Activated CD4-positive, alpha-beta memory T cell treated with anti-CD3 and anti-CD28 coated beads, Interleukin-2, amount 10 ng/mL, durations not matched to agents 7 days and 5 days (primary cell): ENCODE data around the gene ATIC. TPM values are rescaled to one million over a fixed set of nuclear protein-coding genes. Genes with fewer than 3 reads are reported as not detected.

ENCODE experiments used
- CTCF ChIA-PET: fragments of 350-600 bp; sonication (Branson Sonifier 250); formaldehyde crosslinking; loops from one replicate; lab custom pipeline; 2021; ENCODE audit warnings: antibody characterized with exemption, inconsistent platforms; lab: Charles Lee
- POLR2A ChIA-PET: fragments of 350-600 bp; sonication (Branson Sonifier 250); formaldehyde crosslinking; loops from one replicate; lab custom pipeline; 2021; ENCODE audit warnings: antibody characterized with exemption; lab: Charles Lee
- DNase-seq: peaks from one replicate; pipeline ENCODE4 v3.0.0-alpha.2; 2020
- H3K27ac Mint-ChIP-seq: one replicate; pipeline ENCODE4 v1.8.0; 2021; ENCODE audit warnings: mild to moderate bottlenecking, mixed read lengths
- H3K27me3 Mint-ChIP-seq: one replicate; pipeline ENCODE4 v1.8.0; 2021; ENCODE audit warnings: mixed read lengths
- H3K36me3 Mint-ChIP-seq: one replicate; pipeline ENCODE4 v1.8.0; 2021; ENCODE audit warnings: low read depth, mixed read lengths
- H3K4me1 Mint-ChIP-seq: one replicate; pipeline ENCODE4 v1.8.0; 2021; ENCODE audit warnings: mixed read lengths
- H3K4me3 Mint-ChIP-seq: one replicate; pipeline ENCODE4 v1.8.0; 2021; ENCODE audit warnings: mild to moderate bottlenecking, mixed read lengths
- H3K9me3 Mint-ChIP-seq: one replicate; pipeline ENCODE4 v1.8.0; 2021; ENCODE audit warnings: mixed read lengths
- total RNA-seq, 2 experiments: library from RNA; stranded (reverse); gene quantifications; one replicate each; pipeline ENCODE4 v1.2.3, GENCODE V29; 2021

ATIC gene
- total RNA-seq, 2 experiments from 2014 or later, result 129 to 140 TPM

DNA sequence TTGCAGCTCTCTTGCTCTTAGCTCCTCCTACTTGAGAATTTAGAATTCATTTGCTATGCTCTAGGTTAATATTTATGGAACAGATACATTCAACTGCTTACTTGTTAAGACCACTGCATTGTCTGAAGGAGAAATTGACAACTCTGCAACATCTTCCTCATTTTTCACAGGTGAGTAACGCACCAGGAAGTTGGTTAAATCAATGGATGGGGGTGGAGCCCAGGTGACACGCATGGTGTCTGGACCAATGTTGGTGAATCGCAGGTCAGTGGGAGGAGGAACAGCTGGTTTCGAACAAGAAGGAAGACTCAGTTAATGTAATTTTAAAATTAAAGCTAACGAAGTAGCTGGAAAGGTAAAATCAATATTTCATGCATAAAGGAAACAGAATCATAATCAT is 79.7 kb downstream of the ATIC start:
- DNase-seq, result no peak
- H3K27me3 Mint-ChIP-seq, result no peaks in the 10 kb centered on the region
- CTCF ChIA-PET, result interaction anchor here (1.0 kb wide), 1 partner anchor 121 kb away, joined by 3 read pairs; no protein-coding TSS in a partner anchor
- H3K4me1 Mint-ChIP-seq, result no peaks in the 10 kb centered on the region
- no peaks in the 10 kb centered on the region for H3K36me3 Mint-ChIP-seq
- POLR2A ChIA-PET, result no interaction called here
- H3K4me3 Mint-ChIP-seq, result no peak overlapping the region
- no peaks in the 10 kb centered on the region for H3K9me3 Mint-ChIP-seq
- H3K27ac Mint-ChIP-seq, result no peak overlapping the region

DNA sequence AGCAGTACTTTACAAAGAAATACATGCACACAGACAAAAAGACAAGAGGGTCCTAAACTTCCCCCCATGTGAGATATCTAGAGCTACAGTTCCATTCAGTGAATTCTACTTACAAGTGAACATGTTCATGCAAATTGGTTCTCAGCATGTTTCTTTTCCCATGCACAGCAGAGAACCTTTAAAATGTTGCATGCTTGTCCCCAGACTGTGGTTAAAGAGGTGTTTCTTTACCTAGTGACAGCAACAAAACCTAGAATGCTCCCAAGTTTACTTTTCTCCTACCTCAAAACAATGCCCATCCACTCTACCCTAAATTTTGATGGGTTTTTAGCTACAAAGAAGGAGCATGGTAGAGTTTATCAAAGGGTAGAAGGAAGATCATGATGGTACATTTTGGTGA is 80.3 kb downstream of the ATIC start:
- H3K4me1 Mint-ChIP-seq, result no peaks in the 10 kb centered on the region
- no peaks in the 10 kb centered on the region for H3K36me3 Mint-ChIP-seq
- ChIA-PET CTCF (no interaction called here), POLR2A (no interaction called here)
- H3K27me3 Mint-ChIP-seq, result no peaks in the 10 kb centered on the region
- H3K27ac Mint-ChIP-seq, result no peak overlapping the region
- H3K4me3 Mint-ChIP-seq, result no peak overlapping the region
- DNase-seq, result no peak
- no peaks in the 10 kb centered on the region for H3K9me3 Mint-ChIP-seq

DNA sequence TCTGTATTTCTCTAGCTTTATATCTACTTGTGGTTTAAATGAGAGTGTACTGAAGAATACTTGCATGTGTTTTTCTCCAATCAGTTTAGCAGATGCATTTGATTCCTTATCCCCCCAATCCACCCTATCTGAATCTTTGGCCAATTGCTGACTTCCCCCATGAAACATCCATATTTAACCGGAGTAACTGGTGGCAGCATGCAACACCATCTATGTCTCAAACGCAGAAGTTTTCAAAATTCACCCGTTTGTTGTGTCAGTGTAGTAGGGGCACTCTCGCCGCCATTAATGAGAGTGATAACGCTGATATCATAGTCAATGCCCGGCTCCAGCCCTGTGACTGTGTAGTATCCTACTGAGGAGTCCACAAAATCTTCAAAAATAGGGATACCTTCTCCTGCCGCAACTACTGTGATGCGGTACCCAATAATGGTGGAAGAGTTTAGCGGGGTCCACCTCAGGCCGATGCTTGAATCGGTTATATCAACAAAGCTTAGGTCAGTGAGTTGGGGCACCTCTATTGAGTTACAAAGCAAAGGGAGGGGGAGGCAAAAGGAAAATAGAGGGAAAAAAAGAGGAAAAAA is 80.9 kb downstream of the ATIC start:
- H3K4me3 Mint-ChIP-seq, result no peak overlapping the region
- ChIA-PET CTCF (no interaction called here), POLR2A (no interaction called here)
- no peaks in the 10 kb centered on the region for H3K27me3 Mint-ChIP-seq
- no peaks in the 10 kb centered on the region for H3K9me3 Mint-ChIP-seq
- H3K36me3 Mint-ChIP-seq, result no peaks in the 10 kb centered on the region
- H3K4me1 Mint-ChIP-seq, result no peaks in the 10 kb centered on the region
- no peak for DNase-seq
- no peak overlapping the region for H3K27ac Mint-ChIP-seq

- POLR2A ChIA-PET, result no interaction called here
- Mint-ChIP-seq H3K4me3 (no peak overlapping the region), H3K9me3 (no peaks in the 10 kb centered on the region)
Observed at GRCh38 chr2:215394102-215394805, 82.4 kb downstream of the ATIC start.

GRCh38 chr2:215395687-215396460 is 84.0 kb downstream of the ATIC start:
- no peak for DNase-seq
- no peak overlapping the region for H3K4me3 Mint-ChIP-seq
- H3K9me3 Mint-ChIP-seq, result no peaks in the 10 kb centered on the region
- ChIA-PET CTCF (no interaction called here), POLR2A (no interaction called here)
- peaks cover 4% of the 10 kb centered on the region for H3K27me3 Mint-ChIP-seq
- H3K4me1 Mint-ChIP-seq, result no peaks in the 10 kb centered on the region
- H3K27ac Mint-ChIP-seq, result no peak overlapping the region
- no peaks in the 10 kb centered on the region for H3K36me3 Mint-ChIP-seq

More at GRCh38 chr2:215394102-215394805, 82.4 kb downstream of the ATIC start:
- CTCF ChIA-PET, result no interaction called here
- Mint-ChIP-seq H3K36me3 (no peaks in the 10 kb centered on the region), H3K4me1 (no peaks in the 10 kb centered on the region), H3K27me3 (peaks cover 4% of the 10 kb centered on the region), H3K27ac (no peak overlapping the region)
- DNase-seq, result no peak

- CTCF ChIA-PET, result no interaction called here
Observed at GRCh38 chr2:215396595-215397313, 84.9 kb downstream of the ATIC start.

DNA sequence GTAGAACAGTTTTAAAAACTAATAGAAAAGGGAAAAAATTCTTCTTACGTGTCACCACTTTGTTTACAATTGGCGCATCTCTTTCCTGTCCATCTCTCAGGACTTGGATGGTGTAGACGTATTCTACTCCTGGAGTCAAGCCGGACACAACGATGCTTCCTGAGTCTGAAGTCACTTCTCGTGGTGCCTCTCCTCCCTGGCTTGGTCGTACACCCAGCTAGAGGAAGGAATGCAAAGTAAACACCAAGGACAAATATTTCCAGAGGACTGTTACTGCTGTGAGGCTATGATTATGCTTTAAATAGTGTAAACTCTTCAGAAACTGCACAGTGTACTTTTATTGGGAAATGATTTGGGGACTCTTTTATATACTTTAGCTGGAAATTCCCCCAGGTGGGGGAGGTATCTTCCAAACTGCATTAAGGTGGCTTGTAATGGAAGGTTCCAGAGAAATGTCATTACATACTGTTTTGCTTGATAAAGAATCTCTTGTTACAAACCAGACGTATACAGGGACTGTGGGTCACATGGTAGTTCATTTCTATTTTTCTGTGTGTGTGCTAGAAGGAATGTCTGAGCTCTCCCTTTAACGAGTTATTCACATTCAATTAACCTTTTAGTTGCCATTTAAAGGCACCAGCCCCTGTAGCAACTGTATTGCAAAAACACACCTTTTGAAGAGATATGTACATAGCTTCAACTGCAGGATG is 85.9 kb downstream of the ATIC start:
- Mint-ChIP-seq H3K27ac (no peak overlapping the region), H3K4me3 (no peak overlapping the region), H3K36me3 (no peaks in the 10 kb centered on the region), H3K27me3 (peaks cover 4% of the 10 kb centered on the region), H3K9me3 (no peaks in the 10 kb centered on the region), H3K4me1 (peaks cover 1% of the 10 kb centered on the region)
- no peak for DNase-seq
- ChIA-PET CTCF (interaction anchor here (0.6 kb wide), 1 partner anchor 574 kb away, joined by 3 read pairs; no protein-coding TSS in a partner anchor), POLR2A (no interaction called here)

More at GRCh38 chr2:215396595-215397313, 84.9 kb downstream of the ATIC start:
- Mint-ChIP-seq H3K36me3 (no peaks in the 10 kb centered on the region), H3K9me3 (no peaks in the 10 kb centered on the region), H3K4me3 (no peak overlapping the region), H3K27me3 (peaks cover 4% of the 10 kb centered on the region), H3K4me1 (no peaks in the 10 kb centered on the region), H3K27ac (no peak overlapping the region)
- POLR2A ChIA-PET, result no interaction called here
- DNase-seq, result no peak

- H3K27ac Mint-ChIP-seq, result no peak overlapping the region
- DNase-seq, result no peak
- no peak overlapping the region for H3K4me3 Mint-ChIP-seq
- H3K27me3 Mint-ChIP-seq, result peaks cover 4% of the 10 kb centered on the region
- peaks cover 1% of the 10 kb centered on the region for H3K4me1 Mint-ChIP-seq
- no peaks in the 10 kb centered on the region for H3K9me3 Mint-ChIP-seq
- ChIA-PET CTCF (no interaction called here), POLR2A (no interaction called here)
- H3K36me3 Mint-ChIP-seq, result no peaks in the 10 kb centered on the region
Observed at GRCh38 chr2:215399067-215399716, 87.3 kb downstream of the ATIC start.

Other genes starting within 250 kb of the ATIC start
- not detected for gene ABCA12, start 173.4 kb upstream of the ATIC start, total RNA-seq
- gene FN1, start 124.0 kb downstream of the ATIC start, total RNA-seq, result 1 to 10 TPM; 1.8 to 2.2 TPM